ENCODE results near the gene RPL32. TPM values are rescaled to one million over a fixed set of nuclear protein-coding genes. Genes with fewer than 3 reads are reported as not detected.

Gene RPL32
- total RNA-seq, 4 donors from 2014 or later: 1,159 to 2,367 (median 1,696) TPM

DNA sequence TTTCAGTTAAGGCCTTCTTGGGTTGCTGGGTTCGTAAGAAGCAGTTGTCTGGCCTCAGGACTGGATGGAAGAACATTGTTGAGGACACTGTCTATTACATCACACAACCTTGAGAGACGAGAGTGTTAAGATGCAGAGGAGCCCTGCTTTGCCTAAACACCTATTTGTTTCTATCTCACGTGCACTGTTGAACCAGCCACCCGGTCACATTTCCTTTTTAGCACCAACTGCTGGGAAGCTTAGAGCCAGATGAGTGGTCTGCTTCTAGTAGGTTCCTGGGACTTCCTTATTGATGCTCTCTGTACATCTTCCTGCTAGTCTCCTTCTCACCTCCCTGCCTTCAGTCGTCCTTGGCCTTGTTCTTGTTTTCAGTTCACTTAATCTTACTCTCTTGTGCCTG is 22.6 kb downstream of the RPL32 start:
- WGBS: 87% methylated on average over 5 of the region's 5 CpGs
- Histone ChIP-seq H3K27ac (no peak overlapping the region), H3K27me3 (no peaks in the 10 kb centered on the region), H3K4me1 (no peaks in the 10 kb centered on the region), H3K36me3 (peaks cover 17% of the 10 kb centered on the region), H3K4me3 (no peak overlapping the region), H3K9me3 (no peaks in the 10 kb centered on the region)
- no peak for DNase-seq (ENCODE audit: low spot score in 2 of 2)
- TF ChIP-seq POLR2AphosphoS5 (IDR thresholded peaks at IDR 0.05): no peak
- TF ChIP-seq, protein P1, sequence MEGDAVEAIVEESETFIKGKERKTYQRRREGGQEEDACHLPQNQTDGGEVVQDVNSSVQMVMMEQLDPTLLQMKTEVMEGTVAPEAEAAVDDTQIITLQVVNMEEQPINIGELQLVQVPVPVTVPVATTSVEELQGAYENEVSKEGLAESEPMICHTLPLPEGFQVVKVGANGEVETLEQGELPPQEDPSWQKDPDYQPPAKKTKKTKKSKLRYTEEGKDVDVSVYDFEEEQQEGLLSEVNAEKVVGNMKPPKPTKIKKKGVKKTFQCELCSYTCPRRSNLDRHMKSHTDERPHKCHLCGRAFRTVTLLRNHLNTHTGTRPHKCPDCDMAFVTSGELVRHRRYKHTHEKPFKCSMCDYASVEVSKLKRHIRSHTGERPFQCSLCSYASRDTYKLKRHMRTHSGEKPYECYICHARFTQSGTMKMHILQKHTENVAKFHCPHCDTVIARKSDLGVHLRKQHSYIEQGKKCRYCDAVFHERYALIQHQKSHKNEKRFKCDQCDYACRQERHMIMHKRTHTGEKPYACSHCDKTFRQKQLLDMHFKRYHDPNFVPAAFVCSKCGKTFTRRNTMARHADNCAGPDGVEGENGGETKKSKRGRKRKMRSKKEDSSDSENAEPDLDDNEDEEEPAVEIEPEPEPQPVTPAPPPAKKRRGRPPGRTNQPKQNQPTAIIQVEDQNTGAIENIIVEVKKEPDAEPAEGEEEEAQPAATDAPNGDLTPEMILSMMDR (IDR thresholded peaks at IDR 0.05): no peak
- TF ChIP-seq POLR2A (IDR thresholded peaks at IDR 0.05): no peak
- TF ChIP-seq EP300 (IDR thresholded peaks at IDR 0.05): no peak

DNA sequence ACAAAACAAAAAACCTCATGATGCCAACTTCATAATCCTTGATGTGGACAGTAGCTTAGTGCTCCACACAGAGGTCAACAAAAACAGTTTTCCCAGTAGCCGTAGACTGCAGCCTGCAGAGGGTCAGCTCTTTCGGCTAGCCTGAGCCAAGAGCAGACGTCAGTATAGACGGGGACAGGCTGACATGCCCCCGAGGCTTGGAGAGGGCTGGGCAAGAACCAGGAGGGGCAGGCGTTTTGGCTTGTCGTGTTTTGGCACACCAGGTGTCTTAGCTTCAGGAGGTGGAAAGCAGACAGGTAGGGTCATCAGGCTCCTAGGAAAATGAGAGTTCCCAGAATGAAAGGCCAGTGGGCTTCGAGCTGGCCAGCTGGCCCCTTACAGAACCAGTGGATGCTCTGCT is 23.1 kb downstream of the RPL32 start:
- Histone ChIP-seq H3K4me3 (no peak overlapping the region), H3K27me3 (no peaks in the 10 kb centered on the region), H3K36me3 (peaks cover 17% of the 10 kb centered on the region), H3K4me1 (no peaks in the 10 kb centered on the region), H3K27ac (no peak overlapping the region), H3K9me3 (no peaks in the 10 kb centered on the region)
- 55% methylated on average over 5 of the region's 8 CpGs for WGBS
- TF ChIP-seq POLR2A (IDR thresholded peaks at IDR 0.05) (no peak), EP300 (IDR thresholded peaks at IDR 0.05) (no peak), POLR2AphosphoS5 (IDR thresholded peaks at IDR 0.05) (no peak)
- TF ChIP-seq, protein P1 (IDR thresholded peaks at IDR 0.05): no peak
- no peak for DNase-seq (ENCODE audit: low spot score in 2 of 2)

DNA sequence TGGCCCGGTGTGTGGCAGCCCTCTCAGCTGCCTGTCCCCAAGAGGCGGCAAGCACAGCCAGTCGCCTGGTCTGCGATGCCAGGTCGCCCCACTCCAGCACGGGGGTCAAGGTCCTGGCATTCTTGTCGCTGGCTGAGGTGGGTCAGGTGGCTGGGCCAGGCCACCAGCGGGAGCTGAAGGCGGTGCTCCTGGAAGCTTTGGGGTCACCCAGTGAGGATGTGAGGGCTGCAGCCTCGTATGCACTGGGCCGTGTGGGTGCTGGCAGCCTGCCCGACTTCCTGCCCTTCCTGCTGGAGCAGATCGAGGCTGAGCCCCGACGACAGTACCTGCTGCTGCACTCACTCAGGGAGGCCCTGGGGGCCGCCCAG is 24.0 kb downstream of the RPL32 start:
- Histone ChIP-seq H3K9me3 (no peaks in the 10 kb centered on the region), H3K36me3 (peaks cover 17% of the 10 kb centered on the region), H3K4me1 (no peaks in the 10 kb centered on the region), H3K4me3 (no peak overlapping the region), H3K27me3 (no peaks in the 10 kb centered on the region), H3K27ac (no peak overlapping the region)
- DNase-seq (ENCODE audit: low spot score in 2 of 2): no peak
- WGBS: 100% methylated on average over 1 of the region's 16 CpGs
- TF ChIP-seq POLR2A (IDR thresholded peaks at IDR 0.05): no peak
- TF ChIP-seq EP300 (IDR thresholded peaks at IDR 0.05): no peak
- no peak for TF ChIP-seq POLR2AphosphoS5 (IDR thresholded peaks at IDR 0.05)
- TF ChIP-seq, protein P1 (IDR thresholded peaks at IDR 0.05): no peak

DNA sequence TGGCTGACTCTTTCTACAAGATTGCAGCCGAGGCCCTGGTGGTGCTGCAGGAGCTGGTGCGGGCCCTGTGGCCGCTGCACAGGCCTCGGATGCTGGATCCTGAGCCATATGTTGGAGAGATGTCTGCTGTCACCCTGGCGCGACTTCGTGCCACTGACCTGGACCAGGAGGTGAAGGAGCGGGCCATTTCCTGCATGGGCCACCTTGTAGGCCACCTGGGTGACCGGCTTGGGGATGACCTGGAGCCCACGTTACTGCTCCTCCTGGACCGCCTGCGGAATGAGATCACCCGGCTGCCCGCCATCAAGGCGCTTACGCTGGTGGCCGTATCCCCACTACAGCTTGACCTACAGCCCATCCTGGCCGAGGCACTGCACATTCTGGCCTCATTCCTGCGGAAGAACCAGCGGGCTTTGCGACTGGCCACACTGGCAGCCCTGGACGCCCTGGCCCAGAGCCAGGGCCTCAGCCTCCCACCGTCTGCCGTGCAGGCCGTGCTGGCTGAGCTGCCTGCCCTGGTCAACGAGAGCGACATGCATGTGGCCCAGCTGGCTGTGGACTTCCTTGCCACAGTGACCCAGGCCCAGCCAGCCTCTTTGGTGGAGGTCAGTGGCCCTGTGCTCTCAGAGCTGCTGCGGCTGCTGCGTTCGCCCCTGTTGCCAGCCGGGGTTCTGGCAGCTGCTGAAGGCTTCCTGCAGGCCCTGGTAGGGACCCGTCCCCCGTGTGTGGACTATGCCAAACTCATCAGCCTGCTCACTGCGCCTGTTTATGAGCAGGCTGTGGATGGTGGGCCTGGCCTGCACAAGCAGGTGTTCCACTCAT is 24.6 kb downstream of the RPL32 start:
- 93% methylated on average over 22 of the region's 34 CpGs for WGBS
- TF ChIP-seq EP300 (IDR thresholded peaks at IDR 0.05): no peak
- TF ChIP-seq POLR2A (IDR thresholded peaks at IDR 0.05): no peak
- no peak for TF ChIP-seq POLR2AphosphoS5 (IDR thresholded peaks at IDR 0.05)
- TF ChIP-seq, protein P1 (IDR thresholded peaks at IDR 0.05): no peak
- H3K36me3 ChIP-seq: peaks cover 17% of the 10 kb centered on the region
- DNase-seq (ENCODE audit: low spot score in 2 of 2): no peak
- no peaks in the 10 kb centered on the region for H3K9me3 ChIP-seq
- no peaks in the 10 kb centered on the region for H3K4me1 ChIP-seq
- no peak overlapping the region for H3K4me3 ChIP-seq
- H3K27ac ChIP-seq: no peak overlapping the region
- no peaks in the 10 kb centered on the region for H3K27me3 ChIP-seq

DNA sequence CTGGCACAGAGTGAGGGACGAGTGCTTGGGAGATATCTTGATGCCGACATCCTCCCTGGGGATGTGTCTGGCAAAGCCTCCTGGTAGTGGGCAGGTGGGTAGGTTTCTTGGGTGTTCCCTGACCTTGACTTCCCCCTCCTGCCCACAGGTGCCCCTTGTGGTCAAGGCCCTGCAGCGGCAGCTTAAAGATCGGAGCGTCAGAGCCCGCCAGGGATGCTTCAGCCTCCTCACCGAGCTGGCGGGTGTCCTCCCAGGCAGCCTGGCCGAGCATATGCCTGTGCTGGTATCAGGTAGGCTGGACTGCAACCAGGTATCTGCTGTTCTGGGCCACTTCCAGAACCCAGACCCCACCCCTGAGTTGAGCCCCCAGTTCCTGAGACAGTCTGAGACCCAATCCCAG is 25.6 kb downstream of the RPL32 start:
- 97% methylated on average over 5 of the region's 9 CpGs for WGBS
- H3K4me1 ChIP-seq: peaks cover 3% of the 10 kb centered on the region
- peaks cover 17% of the 10 kb centered on the region for H3K36me3 ChIP-seq
- TF ChIP-seq POLR2A (IDR thresholded peaks at IDR 0.05): no peak
- no peak for TF ChIP-seq EP300 (IDR thresholded peaks at IDR 0.05)
- H3K4me3 ChIP-seq: no peak overlapping the region
- no peak overlapping the region for H3K27ac ChIP-seq
- no peaks in the 10 kb centered on the region for H3K27me3 ChIP-seq
- H3K9me3 ChIP-seq: no peaks in the 10 kb centered on the region
- DNase-seq (ENCODE audit: low spot score in 2 of 2): no peak
